Measurements from ENCODE around the gene ACACA.

The ACACA gene

DNA sequence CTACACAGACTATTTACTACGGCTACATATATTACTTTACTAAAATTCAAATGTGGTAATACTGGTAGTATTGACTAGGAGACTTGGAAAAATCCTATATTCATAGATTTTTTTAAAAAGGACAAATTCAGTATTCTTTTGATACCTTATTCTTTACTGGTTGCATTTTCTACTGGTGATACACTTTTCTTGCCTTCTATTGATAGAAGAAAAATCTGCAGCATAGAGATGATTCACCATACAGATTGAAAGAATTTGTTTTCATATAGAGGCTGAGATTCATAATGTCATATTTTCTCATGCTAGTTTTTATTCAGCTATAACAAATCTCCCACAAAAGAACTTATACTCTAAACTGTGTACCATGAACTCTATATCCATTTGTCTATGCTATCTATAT is 226.3 kb downstream of the ACACA start (continued):
- TF ChIP-seq, protein P1, sequence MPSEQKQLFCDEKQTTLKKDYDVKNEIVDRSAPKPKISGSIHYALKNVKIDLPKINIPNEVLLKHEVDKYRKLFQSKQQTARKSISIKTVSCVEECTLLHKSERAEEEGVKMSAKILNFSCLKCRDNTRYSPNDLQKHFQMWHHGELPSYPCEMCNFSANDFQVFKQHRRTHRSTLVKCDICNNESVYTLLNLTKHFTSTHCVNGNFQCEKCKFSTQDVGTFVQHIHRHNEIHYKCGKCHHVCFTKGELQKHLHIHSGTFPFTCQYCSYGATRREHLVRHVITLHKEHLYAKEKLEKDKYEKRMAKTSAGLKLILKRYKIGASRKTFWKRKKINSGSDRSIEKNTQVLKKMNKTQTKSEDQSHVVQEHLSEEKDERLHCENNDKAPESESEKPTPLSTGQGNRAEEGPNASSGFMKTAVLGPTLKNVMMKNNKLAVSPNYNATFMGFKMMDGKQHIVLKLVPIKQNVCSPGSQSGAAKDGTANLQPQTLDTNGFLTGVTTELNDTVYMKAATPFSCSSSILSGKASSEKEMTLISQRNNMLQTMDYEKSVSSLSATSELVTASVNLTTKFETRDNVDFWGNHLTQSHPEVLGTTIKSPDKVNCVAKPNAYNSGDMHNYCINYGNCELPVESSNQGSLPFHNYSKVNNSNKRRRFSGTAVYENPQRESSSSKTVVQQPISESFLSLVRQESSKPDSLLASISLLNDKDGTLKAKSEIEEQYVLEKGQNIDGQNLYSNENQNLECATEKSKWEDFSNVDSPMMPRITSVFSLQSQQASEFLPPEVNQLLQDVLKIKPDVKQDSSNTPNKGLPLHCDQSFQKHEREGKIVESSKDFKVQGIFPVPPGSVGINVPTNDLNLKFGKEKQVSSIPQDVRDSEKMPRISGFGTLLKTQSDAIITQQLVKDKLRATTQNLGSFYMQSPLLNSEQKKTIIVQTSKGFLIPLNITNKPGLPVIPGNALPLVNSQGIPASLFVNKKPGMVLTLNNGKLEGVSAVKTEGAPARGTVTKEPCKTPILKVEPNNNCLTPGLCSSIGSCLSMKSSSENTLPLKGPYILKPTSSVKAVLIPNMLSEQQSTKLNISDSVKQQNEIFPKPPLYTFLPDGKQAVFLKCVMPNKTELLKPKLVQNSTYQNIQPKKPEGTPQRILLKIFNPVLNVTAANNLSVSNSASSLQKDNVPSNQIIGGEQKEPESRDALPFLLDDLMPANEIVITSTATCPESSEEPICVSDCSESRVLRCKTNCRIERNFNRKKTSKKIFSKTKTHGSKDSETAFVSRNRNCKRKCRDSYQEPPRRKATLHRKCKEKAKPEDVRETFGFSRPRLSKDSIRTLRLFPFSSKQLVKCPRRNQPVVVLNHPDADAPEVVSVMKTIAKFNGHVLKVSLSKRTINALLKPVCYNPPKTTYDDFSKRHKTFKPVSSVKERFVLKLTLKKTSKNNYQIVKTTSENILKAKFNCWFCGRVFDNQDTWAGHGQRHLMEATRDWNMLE (tag by site-specific recombination; conservative IDR thresholded peaks at IDR 0.05; ENCODE audit: low read depth) = no peak

DNA sequence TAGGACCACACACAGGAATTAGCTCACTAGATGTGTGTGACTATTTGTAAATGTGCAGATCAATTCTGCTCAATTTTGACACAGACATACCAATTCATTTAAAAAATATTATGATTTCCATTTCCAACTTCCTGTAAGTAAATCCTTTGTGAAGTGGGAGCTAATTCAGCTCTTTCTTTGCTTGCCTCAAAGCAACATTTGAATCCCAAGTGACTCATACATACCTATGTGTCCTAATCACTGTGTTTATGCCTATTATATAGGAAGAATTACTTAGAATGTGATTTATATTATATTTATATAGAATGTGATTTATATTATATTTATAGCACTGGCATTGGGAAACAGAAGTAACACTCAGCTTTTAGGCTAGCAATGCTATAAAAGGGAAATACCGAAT is 226.7 kb downstream of the ACACA start:
- H3K27ac ChIP-seq (ENCODE audit: extremely low read depth, low read depth, low read length) = no peak overlapping the region
- H3K9me3 ChIP-seq (ENCODE audit: control insufficient read depth, insufficient read depth, low read depth, low read length) = no peaks in the 10 kb centered on the region
- no peak overlapping the region for H3K4me3 ChIP-seq (ENCODE audit: low read depth, low read length)
- CTCF ChIA-PET = interaction anchor here (0.8 to 1.5 kb wide), 2 partner anchors 9 to 13 kb away, joined by 4 read pairs; no protein-coding TSS in a partner anchor
- TF ChIP-seq ZNF112 (tag by site-specific recombination; IDR thresholded peaks at IDR 0.05) (no peak), ZNF423 (tag by site-specific recombination; IDR thresholded peaks at IDR 0.05) (no peak)
- TF ChIP-seq, protein P2, sequence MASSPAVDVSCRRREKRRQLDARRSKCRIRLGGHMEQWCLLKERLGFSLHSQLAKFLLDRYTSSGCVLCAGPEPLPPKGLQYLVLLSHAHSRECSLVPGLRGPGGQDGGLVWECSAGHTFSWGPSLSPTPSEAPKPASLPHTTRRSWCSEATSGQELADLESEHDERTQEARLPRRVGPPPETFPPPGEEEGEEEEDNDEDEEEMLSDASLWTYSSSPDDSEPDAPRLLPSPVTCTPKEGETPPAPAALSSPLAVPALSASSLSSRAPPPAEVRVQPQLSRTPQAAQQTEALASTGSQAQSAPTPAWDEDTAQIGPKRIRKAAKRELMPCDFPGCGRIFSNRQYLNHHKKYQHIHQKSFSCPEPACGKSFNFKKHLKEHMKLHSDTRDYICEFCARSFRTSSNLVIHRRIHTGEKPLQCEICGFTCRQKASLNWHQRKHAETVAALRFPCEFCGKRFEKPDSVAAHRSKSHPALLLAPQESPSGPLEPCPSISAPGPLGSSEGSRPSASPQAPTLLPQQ (tag by site-specific recombination; IDR thresholded peaks at IDR 0.05) = no peak
- TF ChIP-seq, protein P3, sequence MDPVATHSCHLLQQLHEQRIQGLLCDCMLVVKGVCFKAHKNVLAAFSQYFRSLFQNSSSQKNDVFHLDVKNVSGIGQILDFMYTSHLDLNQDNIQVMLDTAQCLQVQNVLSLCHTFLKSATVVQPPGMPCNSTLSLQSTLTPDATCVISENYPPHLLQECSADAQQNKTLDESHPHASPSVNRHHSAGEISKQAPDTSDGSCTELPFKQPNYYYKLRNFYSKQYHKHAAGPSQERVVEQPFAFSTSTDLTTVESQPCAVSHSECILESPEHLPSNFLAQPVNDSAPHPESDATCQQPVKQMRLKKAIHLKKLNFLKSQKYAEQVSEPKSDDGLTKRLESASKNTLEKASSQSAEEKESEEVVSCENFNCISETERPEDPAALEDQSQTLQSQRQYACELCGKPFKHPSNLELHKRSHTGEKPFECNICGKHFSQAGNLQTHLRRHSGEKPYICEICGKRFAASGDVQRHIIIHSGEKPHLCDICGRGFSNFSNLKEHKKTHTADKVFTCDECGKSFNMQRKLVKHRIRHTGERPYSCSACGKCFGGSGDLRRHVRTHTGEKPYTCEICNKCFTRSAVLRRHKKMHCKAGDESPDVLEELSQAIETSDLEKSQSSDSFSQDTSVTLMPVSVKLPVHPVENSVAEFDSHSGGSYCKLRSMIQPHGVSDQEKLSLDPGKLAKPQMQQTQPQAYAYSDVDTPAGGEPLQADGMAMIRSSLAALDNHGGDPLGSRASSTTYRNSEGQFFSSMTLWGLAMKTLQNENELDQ (tag by site-specific recombination; IDR thresholded peaks at IDR 0.05; ENCODE audit: low read depth) = no peak
- no peaks in the 10 kb centered on the region for H3K4me1 ChIP-seq (ENCODE audit: control insufficient read depth, insufficient read depth, low read length)
- H3K36me3 ChIP-seq (ENCODE audit: control insufficient read depth in 2 of 2, insufficient read depth in 1 of 2, low read length in 2 of 2) = peaks cover 18 to 39% of the 10 kb centered on the region in 2 experiments
- POLR2A ChIA-PET = no interaction called here

DNA sequence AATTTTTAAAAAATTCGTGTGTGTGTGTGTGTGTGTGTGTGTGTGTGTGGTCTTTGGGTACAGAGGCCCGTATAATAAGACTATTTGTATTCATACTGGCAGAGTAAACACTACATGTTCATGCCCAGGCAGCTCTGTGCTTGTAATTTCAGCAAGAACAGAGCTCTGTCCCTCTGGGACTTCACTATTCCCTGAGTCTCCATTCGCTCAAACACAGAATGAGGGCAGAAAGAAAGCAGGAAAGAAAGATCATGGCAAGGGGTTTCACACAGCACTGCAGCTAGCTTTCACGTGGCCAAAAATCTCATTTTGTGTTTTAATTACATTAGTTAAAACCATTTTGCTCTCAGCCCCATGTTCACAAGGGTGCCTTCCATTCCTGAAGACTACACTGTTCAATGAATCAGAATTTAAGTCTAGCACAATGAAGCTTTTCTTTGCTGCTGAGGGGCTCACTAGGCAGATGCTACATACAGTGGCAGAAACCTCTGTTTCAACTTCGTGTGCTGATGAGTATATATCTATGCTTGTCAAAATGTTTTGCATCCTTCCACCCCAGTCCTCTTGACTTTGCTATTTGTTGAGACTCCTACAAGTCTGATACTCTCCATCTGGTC is 229.3 kb downstream of the ACACA start:
- TF ChIP-seq GLIS2 (tag by site-specific recombination; IDR thresholded peaks at IDR 0.05) (no peak), ZNF24 (tag by site-specific recombination; IDR thresholded peaks at IDR 0.05) (no peak), ZNF350 (tag by site-specific recombination; IDR thresholded peaks at IDR 0.05) (no peak)
- peaks cover 17 to 39% of the 10 kb centered on the region in 2 experiments for H3K36me3 ChIP-seq (ENCODE audit: control insufficient read depth in 2 of 2, insufficient read depth in 1 of 2, low read length in 2 of 2)
- H3K4me1 ChIP-seq (ENCODE audit: control insufficient read depth, insufficient read depth, low read length) = no peaks in the 10 kb centered on the region
- no peaks in the 10 kb centered on the region for H3K9me3 ChIP-seq (ENCODE audit: control insufficient read depth, insufficient read depth, low read depth, low read length)
- POLR2A ChIA-PET = interaction anchor here (0.6 to 0.7 kb wide), 2 partner anchors 155 to 576 kb away, joined by 3 read pairs; partner anchors contain the start of gene MRM1
- no peak overlapping the region for H3K4me3 ChIP-seq (ENCODE audit: low read depth, low read length)
- H3K27ac ChIP-seq (ENCODE audit: extremely low read depth, low read depth, low read length) = no peak overlapping the region
- CTCF ChIA-PET = interaction anchor here (0.6 to 0.7 kb wide), 2 partner anchors 82 to 552 kb away, joined by 3 to 4 read pairs; no protein-coding TSS in a partner anchor

DNA sequence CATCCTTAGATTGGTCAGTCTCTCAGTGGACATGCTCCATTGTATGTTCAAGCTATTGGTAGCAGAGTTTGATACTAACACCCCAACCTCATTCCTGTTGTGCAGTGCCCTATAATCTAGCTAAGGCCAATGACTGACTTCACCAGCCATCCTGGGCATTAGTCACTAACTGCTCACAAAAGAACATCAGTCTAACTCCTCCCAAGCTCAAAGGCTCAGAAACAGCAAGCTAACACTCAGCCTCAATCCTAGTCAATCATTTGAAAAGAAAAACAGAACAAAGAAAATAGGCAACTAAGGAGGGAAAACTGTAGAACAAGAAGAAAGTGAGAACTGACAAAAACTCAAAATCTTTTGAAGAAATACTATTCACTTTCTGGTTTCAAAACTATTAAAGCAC is 229.9 kb downstream of the ACACA start:
- H3K27ac ChIP-seq (ENCODE audit: extremely low read depth, low read depth, low read length) = no peak overlapping the region
- H3K9me3 ChIP-seq (ENCODE audit: control insufficient read depth, insufficient read depth, low read depth, low read length) = no peaks in the 10 kb centered on the region
- ChIA-PET CTCF (interaction anchor here (0.7 to 1.1 kb wide), 2 partner anchors 8 to 551 kb away, joined by 3 to 4 read pairs; no protein-coding TSS in a partner anchor), POLR2A (interaction anchor here (0.6 to 0.7 kb wide), 2 partner anchors 156 to 575 kb away, joined by 3 read pairs; partner anchors contain the start of gene MRM1)
- H3K4me3 ChIP-seq (ENCODE audit: low read depth, low read length) = no peak overlapping the region
- peaks cover 17 to 39% of the 10 kb centered on the region in 2 experiments for H3K36me3 ChIP-seq (ENCODE audit: control insufficient read depth in 2 of 2, insufficient read depth in 1 of 2, low read length in 2 of 2)
- H3K4me1 ChIP-seq (ENCODE audit: control insufficient read depth, insufficient read depth, low read length) = no peaks in the 10 kb centered on the region
- no peak for TF ChIP-seq ZNF510 (tag by site-specific recombination; IDR thresholded peaks at IDR 0.05; ENCODE audit: insufficient replicate concordance)
- TF ChIP-seq ZSCAN30 (tag by site-specific recombination; IDR thresholded peaks at IDR 0.05) = no peak
- no peak for TF ChIP-seq ZNF239 (tag by site-specific recombination; IDR thresholded peaks at IDR 0.05)
- TF ChIP-seq SP2 (tag by site-specific recombination; IDR thresholded peaks at IDR 0.05) = no peak
- TF ChIP-seq ZNF214 (tag by site-specific recombination; IDR thresholded peaks at IDR 0.05; ENCODE audit: borderline replicate concordance) = no peak
- TF ChIP-seq TRIM28 (IDR thresholded peaks at IDR 0.05; ENCODE audit: borderline replicate concordance, low read length) = no peak
- TF ChIP-seq BCL11A (tag by site-specific recombination; IDR thresholded peaks at IDR 0.05; ENCODE audit: low read depth) = no peak
- TF ChIP-seq ZNF184 (tag by site-specific recombination; IDR thresholded peaks at IDR 0.05) = no peak

Data from HEK293 (cell line).